T-helper 2 cell (primary cell): ENCODE data around the gene TGOLN2.

Experiments
- DNase-seq, 5 experiments: peaks; one replicate each; pipeline versions ENCODE4 v3.0.0 to v3.0.0-alpha.2; 2012 to 2022

Gene TGOLN2

GRCh38 chr2:85308896-85309555 is 18.8 kb downstream of the TGOLN2 start:
- no peak for DNase-seq

GRCh38 chr2:85308201-85308600 is 19.6 kb downstream of the TGOLN2 start:
- no peak for DNase-seq

GRCh38 chr2:85307527-85307897 is 20.3 kb downstream of the TGOLN2 start:
- DNase-seq: no peak

GRCh38 chr2:85303780-85304531 is 23.8 kb downstream of the TGOLN2 start:
- no peak for DNase-seq

GRCh38 chr2:85302121-85302520 is 25.7 kb downstream of the TGOLN2 start:
- no peak for DNase-seq

GRCh38 chr2:85291425-85292023 is 36.3 kb downstream of the TGOLN2 start:
- DNase-seq: peak in 2 of 5 experiments; percentile 44 to 79

GRCh38 chr2:85288244-85288725 is 39.5 kb downstream of the TGOLN2 start:
- no peak for DNase-seq

- no peak for DNase-seq
These were observed 40.1 kb downstream of the TGOLN2 start for GRCh38 chr2:85287721-85288120.

- no peak for DNase-seq
These were observed 40.9 kb downstream of the TGOLN2 start for GRCh38 chr2:85286918-85287317.

- DNase-seq: no peak
These were observed 44.1 kb downstream of the TGOLN2 start for GRCh38 chr2:85283641-85284040.

- no peak for DNase-seq
These were observed 44.9 kb downstream of the TGOLN2 start for GRCh38 chr2:85282914-85283313.

GRCh38 chr2:85281553-85281952 is 46.2 kb downstream of the TGOLN2 start:
- no peak for DNase-seq

- DNase-seq: no peak
These were observed 49.4 kb downstream of the TGOLN2 start for GRCh38 chr2:85278361-85278760.

- no peak for DNase-seq
These were observed 50.2 kb downstream of the TGOLN2 start for GRCh38 chr2:85277416-85278158.

- no peak for DNase-seq
These were observed 51.1 kb downstream of the TGOLN2 start for GRCh38 chr2:85276571-85277118.

GRCh38 chr2:85275984-85276540 is 51.7 kb downstream of the TGOLN2 start:
- no peak for DNase-seq

GRCh38 chr2:85273738-85274731 is 53.8 kb downstream of the TGOLN2 start:
- peak in 1 of 5 experiments; percentile 38 for DNase-seq

- no peak for DNase-seq
These were observed 55.4 kb downstream of the TGOLN2 start for GRCh38 chr2:85272357-85272756.

GRCh38 chr2:85269959-85270358 is 57.8 kb downstream of the TGOLN2 start:
- no peak for DNase-seq
